SK-N-SH treated with all-trans-retinoic acid at 6 μM for 48 hours (cell line): ENCODE results near the gene KLHDC4.

Source experiments
- ATAC-seq: fragments of 200-7000 bp; cut with Tn5 transposase; 3 replicates; pipeline ENCODE4 v1.9.1; 2020; ENCODE audit warnings: mild to moderate bottlenecking, moderate library complexity
- ARNTL ChIP-seq: fragments of 450-650 bp; formaldehyde crosslinking; IDR thresholded peaks from 2 replicates; pipeline ENCODE4 v1.5.0; 2020; ENCODE audit warnings: low read depth, mild to moderate bottlenecking, moderate library complexity, borderline replicate concordance
- BACH2 ChIP-seq: fragments of 250-450 bp; sonication (Bioruptor Pico); IDR thresholded peaks from 2 replicates; pipeline ENCODE4 v1.9.0; 2021; ENCODE audit warnings: mild to moderate bottlenecking, borderline replicate concordance
- CSRNP3 ChIP-seq: fragments of 250-450 bp; sonication (Bioruptor Pico); IDR thresholded peaks from 2 replicates; pipeline ENCODE4 v1.5.1; 2021; ENCODE audit warnings: mild to moderate bottlenecking, moderate library complexity
- ESRRG ChIP-seq: fragments of 250-450 bp; sonication (Bioruptor Pico); IDR thresholded peaks from 2 replicates; pipeline ENCODE4 v1.6.1; 2021; ENCODE audit warnings: mild to moderate bottlenecking
- GLIS3 ChIP-seq: fragments of 250-450 bp; sonication (Bioruptor Pico); IDR thresholded peaks from 2 replicates; pipeline ENCODE4 v1.5.0; 2020; ENCODE audit warnings: mild to moderate bottlenecking, moderate library complexity
- ISL1 ChIP-seq: fragments of 250-450 bp; sonication (Bioruptor Pico); IDR thresholded peaks from 2 replicates; pipeline ENCODE4 v2.1.2; 2022; ENCODE audit warnings: mild to moderate bottlenecking, moderate library complexity
- OSR1 ChIP-seq: fragments of 250-450 bp; sonication (Bioruptor Pico); IDR thresholded peaks from 2 replicates; pipeline ENCODE4 v1.8.0; 2022; ENCODE audit warnings: moderate library complexity, mild to moderate bottlenecking, inconsistent platforms
- PATZ1 ChIP-seq: fragments of 250-450 bp; sonication (Bioruptor Pico); IDR thresholded peaks from 2 replicates; pipeline ENCODE4 v1.8.0; 2020; ENCODE audit warnings: mild to moderate bottlenecking, moderate library complexity, borderline replicate concordance
- POU6F1 ChIP-seq: fragments of 250-450 bp; sonication (Bioruptor Pico); IDR thresholded peaks from 2 replicates; pipeline ENCODE4 v1.8.0; 2021; ENCODE audit warnings: low read depth, mild to moderate bottlenecking, moderate library complexity, borderline replicate concordance
- PPARA ChIP-seq: fragments of 250-450 bp; sonication (Bioruptor Pico); IDR thresholded peaks from 2 replicates; pipeline ENCODE4 v1.5.0; 2020; ENCODE audit warnings: mild to moderate bottlenecking, borderline replicate concordance
- RARB ChIP-seq: fragments of 250-450 bp; sonication (Bioruptor Pico); IDR thresholded peaks from 2 replicates; pipeline ENCODE4 v1.8.0; 2021; ENCODE audit warnings: mild to moderate bottlenecking, moderate library complexity
- SNAI2 ChIP-seq: fragments of 250-450 bp; sonication (Bioruptor Pico); IDR thresholded peaks from 2 replicates; pipeline ENCODE4 v1.5.0; 2020; ENCODE audit warnings: mild to moderate bottlenecking, moderate library complexity
- TCF4 ChIP-seq: fragments of 250-450 bp; sonication (Bioruptor Pico); IDR thresholded peaks from 2 replicates; pipeline ENCODE4 v1.8.0; 2021; ENCODE audit warnings: mild to moderate bottlenecking, moderate library complexity, borderline replicate concordance
- TOX ChIP-seq: fragments of 250-450 bp; sonication (Bioruptor Pico); IDR thresholded peaks from 2 replicates; pipeline ENCODE4 v1.8.0; 2021; ENCODE audit warnings: mild to moderate bottlenecking, moderate library complexity, borderline replicate concordance
- ZNF565 ChIP-seq: fragments of 450-650 bp; formaldehyde crosslinking; conservative IDR thresholded peaks from 2 replicates; pipeline ENCODE4 v1.5.0; 2020; ENCODE audit warnings: low read depth, mild to moderate bottlenecking, moderate library complexity
- ZNF70 ChIP-seq: fragments of 450-650 bp; formaldehyde crosslinking; IDR thresholded peaks from 2 replicates; pipeline ENCODE4 v1.5.0; 2020; ENCODE audit warnings: mild to moderate bottlenecking, moderate library complexity
- TF ChIP-seq, protein P1 (sequence below): fragments of 250-450 bp; sonication (Bioruptor Pico); IDR thresholded peaks from 2 replicates; pipeline ENCODE4 v1.5.0; 2020; ENCODE audit warnings: mild to moderate bottlenecking, moderate library complexity

The KLHDC4 gene

GRCh38 chr16:87795336-87795735 lies 29.6 kb upstream of the KLHDC4 start (continued):
- TF ChIP-seq PATZ1 (CRISPR knock-in tag) = no peak

GRCh38 chr16:87794485-87795078 lies 28.8 kb upstream of the KLHDC4 start:
- ATAC-seq = no peak
- TF ChIP-seq SNAI2 (CRISPR knock-in tag) (no peak), CSRNP3 (CRISPR knock-in tag) (no peak), TOX (CRISPR knock-in tag) (no peak), PATZ1 (CRISPR knock-in tag) (no peak), BACH2 (no peak), PPARA (no peak), OSR1 (no peak)

- no peak for ATAC-seq
These were observed 26.4 kb upstream of the KLHDC4 start for GRCh38 chr16:87792205-87792565.

GRCh38 chr16:87791295-87792204 lies 25.8 kb upstream of the KLHDC4 start:
- no peak for ATAC-seq

More at GRCh38 chr16:87792205-87792565, 26.4 kb upstream of the KLHDC4 start:
- TF ChIP-seq TOX (CRISPR knock-in tag) = no peak
- no peak for TF ChIP-seq SNAI2 (CRISPR knock-in tag)
- TF ChIP-seq TCF4 = no peak
- TF ChIP-seq ARNTL = no peak
- TF ChIP-seq, protein P1, sequence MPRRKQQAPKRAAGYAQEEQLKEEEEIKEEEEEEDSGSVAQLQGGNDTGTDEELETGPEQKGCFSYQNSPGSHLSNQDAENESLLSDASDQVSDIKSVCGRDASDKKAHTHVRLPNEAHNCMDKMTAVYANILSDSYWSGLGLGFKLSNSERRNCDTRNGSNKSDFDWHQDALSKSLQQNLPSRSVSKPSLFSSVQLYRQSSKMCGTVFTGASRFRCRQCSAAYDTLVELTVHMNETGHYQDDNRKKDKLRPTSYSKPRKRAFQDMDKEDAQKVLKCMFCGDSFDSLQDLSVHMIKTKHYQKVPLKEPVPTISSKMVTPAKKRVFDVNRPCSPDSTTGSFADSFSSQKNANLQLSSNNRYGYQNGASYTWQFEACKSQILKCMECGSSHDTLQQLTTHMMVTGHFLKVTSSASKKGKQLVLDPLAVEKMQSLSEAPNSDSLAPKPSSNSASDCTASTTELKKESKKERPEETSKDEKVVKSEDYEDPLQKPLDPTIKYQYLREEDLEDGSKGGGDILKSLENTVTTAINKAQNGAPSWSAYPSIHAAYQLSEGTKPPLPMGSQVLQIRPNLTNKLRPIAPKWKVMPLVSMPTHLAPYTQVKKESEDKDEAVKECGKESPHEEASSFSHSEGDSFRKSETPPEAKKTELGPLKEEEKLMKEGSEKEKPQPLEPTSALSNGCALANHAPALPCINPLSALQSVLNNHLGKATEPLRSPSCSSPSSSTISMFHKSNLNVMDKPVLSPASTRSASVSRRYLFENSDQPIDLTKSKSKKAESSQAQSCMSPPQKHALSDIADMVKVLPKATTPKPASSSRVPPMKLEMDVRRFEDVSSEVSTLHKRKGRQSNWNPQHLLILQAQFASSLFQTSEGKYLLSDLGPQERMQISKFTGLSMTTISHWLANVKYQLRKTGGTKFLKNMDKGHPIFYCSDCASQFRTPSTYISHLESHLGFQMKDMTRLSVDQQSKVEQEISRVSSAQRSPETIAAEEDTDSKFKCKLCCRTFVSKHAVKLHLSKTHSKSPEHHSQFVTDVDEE (CRISPR knock-in tag) = no peak
- no peak for TF ChIP-seq GLIS3
- TF ChIP-seq POU6F1 (CRISPR knock-in tag) = no peak
- no peak for TF ChIP-seq RARB (CRISPR knock-in tag)
- no peak for TF ChIP-seq ESRRG (CRISPR knock-in tag)
- TF ChIP-seq ZNF70 (CRISPR knock-in tag) = no peak
- TF ChIP-seq ISL1 = no peak
- TF ChIP-seq ZNF565 (CRISPR knock-in tag) = no peak
- TF ChIP-seq, all 23 proteins: peak for 0

More at GRCh38 chr16:87791295-87792204, 25.8 kb upstream of the KLHDC4 start:
- no peak for TF ChIP-seq TOX (CRISPR knock-in tag)
- TF ChIP-seq, protein P1 (CRISPR knock-in tag) = no peak
